Activated CD4-positive, CD25-positive, alpha-beta regulatory T cell treated with anti-CD3 and anti-CD28 coated beads, Interleukin-2, amount 50 U/mL, for 16 hours (primary cell): ENCODE results near the gene ZSWIM8.
"Not testable (repeated sequence)": the region's sequence is repeated elsewhere in the genome, so short reads cannot be mapped to it uniquely, and the experiment has no call there.

Source experiments
- DNase-seq: peaks from one replicate; pipeline ENCODE4 v3.0.0-alpha.2; 2020; ENCODE audit warnings: low read depth, low spot score

The ZSWIM8 gene

GRCh38 chr10:73772281-73773151 is 12.9 kb upstream of the ZSWIM8 start:
- DNase-seq = peak; percentile 57

GRCh38 chr10:73773152-73773879 is 12.1 kb upstream of the ZSWIM8 start:
- no peak for DNase-seq

- no peak for DNase-seq
Measured at GRCh38 chr10:73774637-73775036, 10.8 kb upstream of the ZSWIM8 start.

- no peak for DNase-seq
Measured at GRCh38 chr10:73779018-73779417, 6.4 kb upstream of the ZSWIM8 start.

GRCh38 chr10:73779539-73780197 is 5.7 kb upstream of the ZSWIM8 start:
- DNase-seq = no peak

GRCh38 chr10:73780301-73780700 is 5.1 kb upstream of the ZSWIM8 start:
- DNase-seq = no peak

- DNase-seq = no peak
Measured at GRCh38 chr10:73780966-73781365, 4.4 kb upstream of the ZSWIM8 start.

GRCh38 chr10:73781548-73781878 is 3.9 kb upstream of the ZSWIM8 start:
- DNase-seq = no peak

GRCh38 chr10:73781879-73782748 is 3.3 kb upstream of the ZSWIM8 start, which contains the start of gene CHCHD1:
Gene CHCHD1 (plus strand): TSS chr10:73782048. CDS start chr10:73782076, 28 bp downstream.
- peak; percentile 87 for DNase-seq

- no peak for DNase-seq
Measured at GRCh38 chr10:73782749-73783085, 2.7 kb upstream of the ZSWIM8 start.

GRCh38 chr10:73785721-73786511 is 510 bp downstream of the ZSWIM8 start:
- DNase-seq = no peak

GRCh38 chr10:73786512-73786885 is 1.1 kb downstream of the ZSWIM8 start:
- DNase-seq = no peak

- not testable (repeated sequence) for DNase-seq
Measured at GRCh38 chr10:73787031-73787800, 1.8 kb downstream of the ZSWIM8 start.

- no peak for DNase-seq
Measured at GRCh38 chr10:73788864-73789658, 3.7 kb downstream of the ZSWIM8 start.

- DNase-seq = no peak
Measured at GRCh38 chr10:73789659-73790055, 4.3 kb downstream of the ZSWIM8 start.

GRCh38 chr10:73790886-73791625 is 5.7 kb downstream of the ZSWIM8 start:
- DNase-seq = no peak

- DNase-seq = no peak
Measured at GRCh38 chr10:73791871-73792400, 6.5 kb downstream of the ZSWIM8 start.

- DNase-seq = no peak
Measured at GRCh38 chr10:73793456-73793855, 8.1 kb downstream of the ZSWIM8 start.
